ENCODE data around the gene LMTK3.

The LMTK3 gene

DNA sequence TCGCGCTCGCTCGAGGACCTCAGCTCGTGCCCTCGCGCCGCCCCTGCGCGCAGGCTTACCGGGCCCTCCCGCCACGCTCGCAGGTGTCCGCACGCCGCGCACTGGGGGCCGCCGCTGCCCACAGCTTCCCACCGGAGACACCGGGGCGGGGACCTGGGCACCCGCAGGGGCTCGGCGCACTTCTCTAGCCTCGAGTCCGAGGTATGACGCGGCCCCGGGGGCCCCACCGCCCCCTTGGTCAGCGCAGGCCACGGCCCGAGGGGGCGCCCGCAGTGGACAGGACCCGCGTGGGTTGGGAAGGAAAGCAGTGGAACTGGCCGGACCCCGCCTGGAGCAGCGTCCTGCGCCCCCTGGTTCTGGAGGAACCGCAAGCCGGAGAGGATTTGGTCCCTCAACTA is 67.9 kb downstream of the LMTK3 start:
- DNase-seq = no peak
- H3K36me3 Mint-ChIP-seq (ENCODE audit: low read depth) = peaks cover 34% of the 10 kb centered on the region
- H3K9me3 Mint-ChIP-seq = peaks cover 4% of the 10 kb centered on the region
- H3K4me3 Mint-ChIP-seq = no peak overlapping the region
- H3K27ac Mint-ChIP-seq = no peak overlapping the region
- TF ChIP-seq, protein P1, sequence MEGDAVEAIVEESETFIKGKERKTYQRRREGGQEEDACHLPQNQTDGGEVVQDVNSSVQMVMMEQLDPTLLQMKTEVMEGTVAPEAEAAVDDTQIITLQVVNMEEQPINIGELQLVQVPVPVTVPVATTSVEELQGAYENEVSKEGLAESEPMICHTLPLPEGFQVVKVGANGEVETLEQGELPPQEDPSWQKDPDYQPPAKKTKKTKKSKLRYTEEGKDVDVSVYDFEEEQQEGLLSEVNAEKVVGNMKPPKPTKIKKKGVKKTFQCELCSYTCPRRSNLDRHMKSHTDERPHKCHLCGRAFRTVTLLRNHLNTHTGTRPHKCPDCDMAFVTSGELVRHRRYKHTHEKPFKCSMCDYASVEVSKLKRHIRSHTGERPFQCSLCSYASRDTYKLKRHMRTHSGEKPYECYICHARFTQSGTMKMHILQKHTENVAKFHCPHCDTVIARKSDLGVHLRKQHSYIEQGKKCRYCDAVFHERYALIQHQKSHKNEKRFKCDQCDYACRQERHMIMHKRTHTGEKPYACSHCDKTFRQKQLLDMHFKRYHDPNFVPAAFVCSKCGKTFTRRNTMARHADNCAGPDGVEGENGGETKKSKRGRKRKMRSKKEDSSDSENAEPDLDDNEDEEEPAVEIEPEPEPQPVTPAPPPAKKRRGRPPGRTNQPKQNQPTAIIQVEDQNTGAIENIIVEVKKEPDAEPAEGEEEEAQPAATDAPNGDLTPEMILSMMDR (IDR thresholded peaks at IDR 0.05) = no peak
- H3K27me3 Mint-ChIP-seq (ENCODE audit: low read depth, poor library complexity) = no peaks in the 10 kb centered on the region
- peaks cover 39% of the 10 kb centered on the region for H3K4me1 Mint-ChIP-seq

DNA sequence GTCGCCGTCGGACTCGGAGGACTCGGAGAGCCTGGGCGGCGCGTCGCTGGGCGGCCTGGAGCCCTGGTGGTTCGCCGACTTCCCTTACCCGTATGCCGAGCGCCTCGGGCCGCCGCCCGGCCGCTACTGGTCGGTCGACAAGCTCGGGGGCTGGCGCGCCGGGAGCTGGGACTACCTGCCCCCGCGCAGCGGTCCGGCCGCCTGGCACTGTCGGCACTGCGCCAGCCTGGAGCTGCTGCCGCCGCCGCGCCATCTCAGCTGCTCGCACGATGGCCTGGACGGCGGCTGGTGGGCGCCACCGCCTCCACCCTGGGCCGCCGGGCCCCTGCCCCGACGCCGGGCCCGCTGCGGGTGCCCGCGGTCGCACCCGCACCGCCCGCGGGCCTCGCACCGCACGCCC is 68.4 kb downstream of the LMTK3 start:
- TF ChIP-seq, protein P1 (IDR thresholded peaks at IDR 0.05) = no peak
- Mint-ChIP-seq H3K9me3 (peaks cover 4% of the 10 kb centered on the region), H3K36me3 (ENCODE audit: low read depth) (peaks cover 30% of the 10 kb centered on the region), H3K27me3 (ENCODE audit: low read depth, poor library complexity) (no peaks in the 10 kb centered on the region), H3K4me3 (no peak overlapping the region), H3K27ac (no peak overlapping the region), H3K4me1 (peaks cover 39% of the 10 kb centered on the region)
- no peak for DNase-seq

DNA sequence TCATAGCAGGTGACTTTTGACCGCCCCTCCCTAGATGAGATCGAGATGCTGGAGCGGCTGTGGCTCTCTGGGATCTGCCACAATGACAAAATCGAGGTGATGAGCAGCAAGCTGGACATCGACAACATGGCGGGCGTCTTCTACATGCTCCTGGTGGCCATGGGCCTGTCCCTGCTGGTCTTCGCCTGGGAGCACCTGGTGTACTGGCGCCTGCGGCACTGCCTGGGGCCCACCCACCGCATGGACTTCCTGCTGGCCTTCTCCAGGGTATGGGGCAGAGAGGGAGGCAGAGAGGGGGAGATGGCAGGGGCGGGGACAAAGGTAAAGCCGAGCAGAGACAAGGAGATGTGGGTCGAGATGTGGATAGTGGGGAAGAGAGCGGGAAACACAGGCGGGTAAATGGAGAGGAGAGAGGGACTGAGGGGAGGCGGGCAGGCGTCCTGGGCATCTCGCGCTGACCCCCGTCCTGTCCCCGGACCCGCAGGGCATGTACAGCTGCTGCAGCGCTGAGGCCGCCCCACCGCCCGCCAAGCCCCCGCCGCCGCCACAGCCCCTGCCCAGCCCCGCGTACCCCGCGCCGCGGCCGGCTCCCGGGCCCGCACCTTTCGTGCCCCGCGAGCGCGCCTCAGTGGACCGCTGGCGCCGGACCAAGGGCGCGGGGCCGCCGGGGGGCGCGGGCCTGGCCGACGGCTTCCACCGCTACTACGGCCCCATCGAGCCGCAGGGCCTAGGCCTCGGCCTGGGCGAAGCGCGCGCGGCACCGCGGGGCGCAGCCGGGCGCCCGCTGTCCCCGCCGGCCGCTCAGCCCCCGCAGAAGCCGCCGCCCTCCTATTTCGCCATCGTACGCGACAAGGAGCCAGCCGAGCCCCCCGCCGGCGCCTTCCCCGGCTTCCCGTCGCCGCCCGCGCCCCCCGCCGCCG is 69.3 kb downstream of the LMTK3 start:
- Mint-ChIP-seq H3K4me1 (peaks cover 42% of the 10 kb centered on the region), H3K36me3 (ENCODE audit: low read depth) (peaks cover 21% of the 10 kb centered on the region), H3K4me3 (no peak overlapping the region), H3K27me3 (ENCODE audit: low read depth, poor library complexity) (no peaks in the 10 kb centered on the region), H3K9me3 (peaks cover 4% of the 10 kb centered on the region), H3K27ac (no peak overlapping the region)
- TF ChIP-seq, protein P1 (IDR thresholded peaks at IDR 0.05) = no peak
- no peak for DNase-seq

DNA sequence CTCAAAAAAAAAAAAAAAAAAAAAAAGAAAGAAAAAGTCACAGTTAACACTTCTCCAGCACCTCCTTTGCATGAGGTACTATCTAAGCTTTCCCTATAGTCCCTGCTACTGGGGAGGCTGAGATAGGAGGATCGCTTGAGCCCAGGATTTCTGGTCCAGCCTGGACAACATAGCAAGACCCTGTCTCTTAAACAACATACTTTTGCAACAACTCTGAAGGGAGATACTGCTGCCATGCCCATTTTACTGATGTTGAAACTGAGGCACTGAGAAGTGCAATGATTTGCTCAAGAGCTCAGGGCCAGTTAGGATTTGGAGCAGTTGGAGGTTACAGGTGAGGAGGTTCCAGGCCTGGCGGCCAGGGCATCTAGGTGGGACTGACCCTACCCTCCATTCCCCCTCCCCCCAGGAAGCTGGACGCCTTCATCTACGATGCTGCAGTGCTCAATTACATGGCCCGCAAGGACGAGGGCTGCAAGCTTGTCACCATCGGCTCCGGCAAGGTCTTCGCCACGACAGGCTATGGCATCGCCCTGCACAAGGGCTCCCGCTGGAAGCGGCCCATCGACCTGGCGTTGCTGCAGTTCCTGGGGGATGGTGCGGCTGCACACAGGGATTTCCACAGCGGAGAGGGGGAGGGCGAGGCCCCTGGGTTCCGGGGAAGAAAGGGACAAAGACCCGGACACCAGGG is 70.1 kb downstream of the LMTK3 start:
- no peak overlapping the region for H3K27ac Mint-ChIP-seq
- H3K4me1 Mint-ChIP-seq = peaks cover 45% of the 10 kb centered on the region
- H3K36me3 Mint-ChIP-seq (ENCODE audit: low read depth) = peaks cover 19% of the 10 kb centered on the region
- H3K9me3 Mint-ChIP-seq = peaks cover 4% of the 10 kb centered on the region
- no peak overlapping the region for H3K4me3 Mint-ChIP-seq
- H3K27me3 Mint-ChIP-seq (ENCODE audit: low read depth, poor library complexity) = no peaks in the 10 kb centered on the region
- TF ChIP-seq, protein P1 (IDR thresholded peaks at IDR 0.05) = no peak
- no peak for DNase-seq

DNA sequence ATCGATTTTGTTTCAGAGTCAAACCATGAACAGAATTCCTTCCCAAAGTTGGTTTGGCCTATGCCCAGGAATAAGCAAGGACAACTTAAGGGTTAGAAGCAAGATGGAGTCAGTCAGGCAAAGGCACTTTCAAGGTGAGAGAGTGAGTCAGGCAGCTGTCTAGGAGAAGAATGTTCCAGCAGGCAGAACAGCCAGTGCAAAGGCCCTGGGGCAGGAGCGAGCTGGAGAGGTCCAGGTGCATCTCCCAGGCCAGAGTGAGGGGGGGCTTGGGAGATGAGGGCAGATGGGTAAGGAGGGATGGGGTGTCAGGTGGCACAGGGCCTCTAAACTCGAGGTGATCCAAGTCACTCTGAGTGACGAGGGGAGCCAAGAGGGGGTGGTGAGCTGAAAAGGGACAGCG is 75.0 kb downstream of the LMTK3 start:
- Mint-ChIP-seq H3K36me3 (ENCODE audit: low read depth) (peaks cover 17% of the 10 kb centered on the region), H3K4me3 (no peak overlapping the region), H3K9me3 (peaks cover 5% of the 10 kb centered on the region), H3K4me1 (peaks cover 25% of the 10 kb centered on the region), H3K27me3 (ENCODE audit: low read depth, poor library complexity) (no peaks in the 10 kb centered on the region), H3K27ac (no peak overlapping the region)
- TF ChIP-seq, protein P1 (IDR thresholded peaks at IDR 0.05) = no peak
- no peak for DNase-seq

Data from nephron progenitor cell (in vitro differentiated cells).